ENCODE data around the gene CASP14. TPM values are rescaled to one million over a fixed set of nuclear protein-coding genes. Genes with fewer than 3 reads are reported as not detected.

The CASP14 gene
- total and polyA plus RNA-seq, 2 of the 8 experiments (the other 6 are each of a cell fraction or from before 2014, with no cell fraction given): not detected

DNA sequence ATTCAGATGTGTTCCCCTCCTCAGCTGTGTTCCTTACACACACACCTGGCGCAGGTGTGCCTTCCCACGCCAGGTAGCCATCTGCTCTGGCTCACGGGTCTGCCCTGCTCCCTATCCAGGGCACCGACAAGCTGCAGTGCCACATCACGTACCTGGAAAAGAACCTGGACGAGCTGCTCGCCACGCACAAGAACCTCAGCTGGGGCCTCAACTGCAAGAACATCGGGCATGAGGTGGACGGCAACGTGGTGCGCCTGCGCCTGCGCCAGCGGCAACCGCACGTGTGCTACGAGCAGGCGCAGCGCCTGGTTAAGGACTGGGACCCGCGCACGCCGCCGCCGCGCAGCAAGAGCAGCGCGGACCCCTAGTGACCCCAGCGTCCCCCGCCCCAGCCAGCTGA lies 26.5 kb upstream of the CASP14 start:
- no peak overlapping the region for H3K4me2 ChIP-seq (ENCODE audit: insufficient read depth in 1 of 2, low read depth in 2 of 2, low read length in 2 of 2)
- no peak overlapping the region for H2BK120ac ChIP-seq (replicated peaks; ENCODE audit: low read depth, low read length)
- no peak overlapping the region for H2AK5ac ChIP-seq (ENCODE audit: low read depth, low read length)
- no peak overlapping the region for H3K4me3 ChIP-seq (ENCODE audit: extremely low read depth in 1 of 4, insufficient read depth in 2 of 4, low read depth in 3 of 4, low read length in 4 of 4)
- H3K9ac ChIP-seq (replicated peaks in 1 of 4; ENCODE audit: extremely low read depth in 1 of 4, low read depth in 3 of 4, low read length in 3 of 4): no peak overlapping the region
- H3K4ac ChIP-seq (replicated peaks; ENCODE audit: insufficient read length, low read depth, low read length): no peak overlapping the region
- FAIRE-seq (no peak), DNase-seq (ENCODE audit: low read depth in 1 of 2, low spot score in 2 of 2) (no peak)
- 94% methylated on average over 30 of the region's 31 CpGs; no CpG with 5 or more reads in 1 of the 2 experiments for WGBS, 2 experiments (ENCODE audit: extremely low coverage in 1 of 2, insufficient coverage in 1 of 2, insufficient read length in 1 of 2, insufficient replicate concordance in 2 of 2, low coverage in 1 of 2, low lambda C conversion rate in 2 of 2, missing lambda C conversion rate in 1 of 2)
- no peak overlapping the region for H3K56ac ChIP-seq (replicated peaks; ENCODE audit: insufficient read length, low read depth, low read length)
- peaks cover 0 to 19% of the 10 kb centered on the region in 2 experiments; a peak in 3 of 4 replicates for H3K9me3 ChIP-seq (ENCODE audit: insufficient read depth in 2 of 2, low read depth in 1 of 2, low read length in 1 of 2)
- no peak overlapping the region for H4K5ac ChIP-seq (ENCODE audit: insufficient read length, low read depth, low read length)
- no peaks in the 10 kb centered on the region; a peak in 1 of 7 replicates for H3K27me3 ChIP-seq (replicated peaks in 1 of 4; ENCODE audit: control insufficient read depth in 3 of 4, extremely low read depth in 1 of 4, insufficient read depth in 3 of 4, low read length in 3 of 4)
- no peaks in the 10 kb centered on the region for H3K23me2 ChIP-seq (ENCODE audit: low read depth, low read length)
- no peak overlapping the region for H4K8ac ChIP-seq (ENCODE audit: extremely low read depth, insufficient read depth, low read length)
- no peaks in the 10 kb centered on the region for H3K79me2 ChIP-seq (ENCODE audit: control insufficient read depth in 1 of 2, insufficient read depth in 2 of 2, low read length in 2 of 2)
- H2BK5ac ChIP-seq (ENCODE audit: low read depth, low read length): no peak overlapping the region
- no peak overlapping the region for H2AFZ ChIP-seq (ENCODE audit: low read length)
- no peak overlapping the region for H2BK15ac ChIP-seq (ENCODE audit: low read length)
- POLR2A ChIA-PET (ENCODE audit: partially characterized antibody): no interaction called here
- H4K91ac ChIP-seq (replicated peaks; ENCODE audit: insufficient read length, low read length): no peak overlapping the region
- H2BK20ac ChIP-seq (ENCODE audit: low read length): no peak overlapping the region
- H3K27ac ChIP-seq (ENCODE audit: low read depth, low read length): no peak overlapping the region
- no peak overlapping the region for H2BK12ac ChIP-seq (ENCODE audit: low read depth, low read length)
- CTCF ChIA-PET (ENCODE audit: partially characterized antibody): interaction anchor here (1.5 kb wide), 1 partner anchor 11 kb away, joined by 4 read pairs; no protein-coding TSS in a partner anchor
- no peak overlapping the region for H3K14ac ChIP-seq (ENCODE audit: insufficient read length)
- no peaks in the 10 kb centered on the region for H4K20me1 ChIP-seq (replicated peaks in 1 of 2; ENCODE audit: control insufficient read depth in 1 of 2, insufficient read depth in 2 of 2, low read length in 2 of 2)
- H3K36me3 ChIP-seq (ENCODE audit: control insufficient read depth in 2 of 4, insufficient read depth in 4 of 4, low read length in 3 of 4): no peaks in the 10 kb centered on the region
- no peak overlapping the region for H3K18ac ChIP-seq (ENCODE audit: extremely low read depth, low read length)
- H3K79me1 ChIP-seq (ENCODE audit: low read depth, low read length): no peaks in the 10 kb centered on the region
- H3K4me1 ChIP-seq (replicated peaks in 1 of 4; ENCODE audit: control insufficient read depth in 3 of 4, insufficient read depth in 4 of 4, low read length in 3 of 4): no peaks in the 10 kb centered on the region
- H3K23ac ChIP-seq (ENCODE audit: insufficient read length): no peak overlapping the region
- TF ChIP-seq, protein P1, sequence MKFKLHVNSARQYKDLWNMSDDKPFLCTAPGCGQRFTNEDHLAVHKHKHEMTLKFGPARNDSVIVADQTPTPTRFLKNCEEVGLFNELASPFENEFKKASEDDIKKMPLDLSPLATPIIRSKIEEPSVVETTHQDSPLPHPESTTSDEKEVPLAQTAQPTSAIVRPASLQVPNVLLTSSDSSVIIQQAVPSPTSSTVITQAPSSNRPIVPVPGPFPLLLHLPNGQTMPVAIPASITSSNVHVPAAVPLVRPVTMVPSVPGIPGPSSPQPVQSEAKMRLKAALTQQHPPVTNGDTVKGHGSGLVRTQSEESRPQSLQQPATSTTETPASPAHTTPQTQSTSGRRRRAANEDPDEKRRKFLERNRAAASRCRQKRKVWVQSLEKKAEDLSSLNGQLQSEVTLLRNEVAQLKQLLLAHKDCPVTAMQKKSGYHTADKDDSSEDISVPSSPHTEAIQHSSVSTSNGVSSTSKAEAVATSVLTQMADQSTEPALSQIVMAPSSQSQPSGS (IDR thresholded peaks at IDR 0.05; ENCODE audit: low read length): no peak
- TF ChIP-seq POLR2AphosphoS5 (IDR thresholded peaks at IDR 0.05; ENCODE audit: low read depth, low read length) (no peak), SIX5 (IDR thresholded peaks at IDR 0.05; ENCODE audit: low read depth, low read length) (no peak), SRF (IDR thresholded peaks at IDR 0.05; ENCODE audit: low read depth, low read length) (no peak), BRCA1 (IDR thresholded peaks at IDR 0.05; ENCODE audit: low read depth, low read length) (no peak), SUZ12 (IDR thresholded peaks at IDR 0.05; ENCODE audit: low read length) (no peak), ZNF274 (IDR thresholded peaks at IDR 0.05; ENCODE audit: borderline replicate concordance, extremely low read depth, low read length) (no peak)
- TF ChIP-seq, protein P2, sequence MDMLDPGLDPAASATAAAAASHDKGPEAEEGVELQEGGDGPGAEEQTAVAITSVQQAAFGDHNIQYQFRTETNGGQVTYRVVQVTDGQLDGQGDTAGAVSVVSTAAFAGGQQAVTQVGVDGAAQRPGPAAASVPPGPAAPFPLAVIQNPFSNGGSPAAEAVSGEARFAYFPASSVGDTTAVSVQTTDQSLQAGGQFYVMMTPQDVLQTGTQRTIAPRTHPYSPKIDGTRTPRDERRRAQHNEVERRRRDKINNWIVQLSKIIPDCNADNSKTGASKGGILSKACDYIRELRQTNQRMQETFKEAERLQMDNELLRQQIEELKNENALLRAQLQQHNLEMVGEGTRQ (IDR thresholded peaks at IDR 0.05; ENCODE audit: low read length): no peak
- TF ChIP-seq, protein P3, sequence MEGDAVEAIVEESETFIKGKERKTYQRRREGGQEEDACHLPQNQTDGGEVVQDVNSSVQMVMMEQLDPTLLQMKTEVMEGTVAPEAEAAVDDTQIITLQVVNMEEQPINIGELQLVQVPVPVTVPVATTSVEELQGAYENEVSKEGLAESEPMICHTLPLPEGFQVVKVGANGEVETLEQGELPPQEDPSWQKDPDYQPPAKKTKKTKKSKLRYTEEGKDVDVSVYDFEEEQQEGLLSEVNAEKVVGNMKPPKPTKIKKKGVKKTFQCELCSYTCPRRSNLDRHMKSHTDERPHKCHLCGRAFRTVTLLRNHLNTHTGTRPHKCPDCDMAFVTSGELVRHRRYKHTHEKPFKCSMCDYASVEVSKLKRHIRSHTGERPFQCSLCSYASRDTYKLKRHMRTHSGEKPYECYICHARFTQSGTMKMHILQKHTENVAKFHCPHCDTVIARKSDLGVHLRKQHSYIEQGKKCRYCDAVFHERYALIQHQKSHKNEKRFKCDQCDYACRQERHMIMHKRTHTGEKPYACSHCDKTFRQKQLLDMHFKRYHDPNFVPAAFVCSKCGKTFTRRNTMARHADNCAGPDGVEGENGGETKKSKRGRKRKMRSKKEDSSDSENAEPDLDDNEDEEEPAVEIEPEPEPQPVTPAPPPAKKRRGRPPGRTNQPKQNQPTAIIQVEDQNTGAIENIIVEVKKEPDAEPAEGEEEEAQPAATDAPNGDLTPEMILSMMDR (IDR thresholded peaks at IDR 0.05; ENCODE audit: control extremely low read depth in 1 of 3, insufficient read depth in 1 of 3, low read depth in 1 of 3, low read length in 3 of 3): no peak
